ENCODE data around the gene OSTM1.

The OSTM1 gene

GRCh38 chr6:108074359-108075144 is at the start of gene OSTM1:
OSTM1 (minus strand) TSS chr6:108074741; CDS start chr6:108074651, 90 bp downstream.
- peak; percentile 92 for DNase-seq (ENCODE audit: low spot score)
- H3K4me3 Mint-ChIP-seq = peak within 1 kb of the TSS; percentile 86
- H3K9me3 Mint-ChIP-seq = no peaks in the 10 kb centered on the region
- H3K27me3 Mint-ChIP-seq (ENCODE audit: low read depth) = peaks cover 15% of the 10 kb centered on the region
- H3K36me3 Mint-ChIP-seq (ENCODE audit: low read depth) = peaks cover 2% of the 10 kb centered on the region
- peaks cover 18% of the 10 kb centered on the region for H3K4me1 Mint-ChIP-seq (ENCODE audit: low read depth)
- peak within 1 kb of the TSS; percentile 68 for H3K27ac Mint-ChIP-seq

GRCh38 chr6:108123946-108124345 is 49.4 kb upstream of the OSTM1 start:
- peaks cover 2% of the 10 kb centered on the region for H3K4me1 Mint-ChIP-seq (ENCODE audit: low read depth)
- H3K9me3 Mint-ChIP-seq = no peaks in the 10 kb centered on the region
- H3K27me3 Mint-ChIP-seq (ENCODE audit: low read depth) = peaks cover 86% of the 10 kb centered on the region
- no peak overlapping the region for H3K27ac Mint-ChIP-seq
- DNase-seq (ENCODE audit: low spot score) = no peak
- H3K36me3 Mint-ChIP-seq (ENCODE audit: low read depth) = no peaks in the 10 kb centered on the region
- H3K4me3 Mint-ChIP-seq = no peak overlapping the region

GRCh38 chr6:108123481-108123929 is 49.0 kb upstream of the OSTM1 start:
- Mint-ChIP-seq H3K27ac (no peak overlapping the region), H3K9me3 (no peaks in the 10 kb centered on the region), H3K36me3 (ENCODE audit: low read depth) (no peaks in the 10 kb centered on the region), H3K27me3 (ENCODE audit: low read depth) (peaks cover 85% of the 10 kb centered on the region), H3K4me1 (ENCODE audit: low read depth) (peaks cover 6% of the 10 kb centered on the region), H3K4me3 (no peak overlapping the region)
- DNase-seq (ENCODE audit: low spot score) = no peak

GRCh38 chr6:108121612-108122011 is 47.1 kb upstream of the OSTM1 start:
- peaks cover 3% of the 10 kb centered on the region for H3K36me3 Mint-ChIP-seq (ENCODE audit: low read depth)
- H3K9me3 Mint-ChIP-seq = no peaks in the 10 kb centered on the region
- H3K27me3 Mint-ChIP-seq (ENCODE audit: low read depth) = peaks cover 90% of the 10 kb centered on the region
- H3K27ac Mint-ChIP-seq = no peak overlapping the region
- peaks cover 10% of the 10 kb centered on the region for H3K4me1 Mint-ChIP-seq (ENCODE audit: low read depth)
- no peak overlapping the region for H3K4me3 Mint-ChIP-seq
- DNase-seq (ENCODE audit: low spot score) = no peak

GRCh38 chr6:108120311-108120710 is 45.8 kb upstream of the OSTM1 start:
- no peak for DNase-seq (ENCODE audit: low spot score)
- no peaks in the 10 kb centered on the region for H3K9me3 Mint-ChIP-seq
- peaks cover 3% of the 10 kb centered on the region for H3K36me3 Mint-ChIP-seq (ENCODE audit: low read depth)
- H3K4me3 Mint-ChIP-seq = no peak overlapping the region
- no peak overlapping the region for H3K27ac Mint-ChIP-seq
- peaks cover 13% of the 10 kb centered on the region for H3K4me1 Mint-ChIP-seq (ENCODE audit: low read depth)
- peaks cover 93% of the 10 kb centered on the region for H3K27me3 Mint-ChIP-seq (ENCODE audit: low read depth)

- Mint-ChIP-seq H3K36me3 (ENCODE audit: low read depth) (peaks cover 3% of the 10 kb centered on the region), H3K27me3 (ENCODE audit: low read depth) (peaks cover 93% of the 10 kb centered on the region), H3K4me1 (ENCODE audit: low read depth) (peaks cover 18% of the 10 kb centered on the region), H3K27ac (no peak overlapping the region), H3K4me3 (no peak overlapping the region), H3K9me3 (no peaks in the 10 kb centered on the region)
- DNase-seq (ENCODE audit: low spot score) = no peak
Measured at GRCh38 chr6:108119769-108120141, 45.2 kb upstream of the OSTM1 start.

- Mint-ChIP-seq H3K9me3 (no peaks in the 10 kb centered on the region), H3K27ac (peak overlapping the region; percentile 53), H3K36me3 (ENCODE audit: low read depth) (peaks cover 4% of the 10 kb centered on the region), H3K4me3 (peak overlapping the region; percentile 81), H3K27me3 (ENCODE audit: low read depth) (peaks cover 93% of the 10 kb centered on the region), H3K4me1 (ENCODE audit: low read depth) (peaks cover 22% of the 10 kb centered on the region)
- no peak for DNase-seq (ENCODE audit: low spot score)
Measured at GRCh38 chr6:108118810-108119768, 44.5 kb upstream of the OSTM1 start.

GRCh38 chr6:108118359-108118724 is 43.8 kb upstream of the OSTM1 start:
- Mint-ChIP-seq H3K27ac (no peak overlapping the region), H3K4me1 (ENCODE audit: low read depth) (peaks cover 26% of the 10 kb centered on the region), H3K36me3 (ENCODE audit: low read depth) (peaks cover 4% of the 10 kb centered on the region), H3K9me3 (no peaks in the 10 kb centered on the region), H3K4me3 (peak overlapping the region; percentile 82), H3K27me3 (ENCODE audit: low read depth) (peaks cover 93% of the 10 kb centered on the region)
- no peak for DNase-seq (ENCODE audit: low spot score)

- Mint-ChIP-seq H3K4me3 (peak overlapping the region; percentile 82), H3K27ac (peak overlapping the region; percentile 16), H3K9me3 (no peaks in the 10 kb centered on the region), H3K36me3 (ENCODE audit: low read depth) (peaks cover 4% of the 10 kb centered on the region), H3K27me3 (ENCODE audit: low read depth) (peaks cover 93% of the 10 kb centered on the region), H3K4me1 (ENCODE audit: low read depth) (peaks cover 27% of the 10 kb centered on the region)
- DNase-seq (ENCODE audit: low spot score) = no peak
Measured at GRCh38 chr6:108117427-108118358, 43.2 kb upstream of the OSTM1 start.

- H3K36me3 Mint-ChIP-seq (ENCODE audit: low read depth) = peaks cover 4% of the 10 kb centered on the region
- no peak for DNase-seq (ENCODE audit: low spot score)
- peaks cover 94% of the 10 kb centered on the region for H3K27me3 Mint-ChIP-seq (ENCODE audit: low read depth)
- H3K9me3 Mint-ChIP-seq = no peaks in the 10 kb centered on the region
- H3K4me1 Mint-ChIP-seq (ENCODE audit: low read depth) = peaks cover 27% of the 10 kb centered on the region
- H3K27ac Mint-ChIP-seq = no peak overlapping the region
- H3K4me3 Mint-ChIP-seq = peak overlapping the region; percentile 82
Measured at GRCh38 chr6:108116546-108117426, 42.2 kb upstream of the OSTM1 start.

- H3K4me3 Mint-ChIP-seq = peak overlapping the region; percentile 74
- H3K9me3 Mint-ChIP-seq = no peaks in the 10 kb centered on the region
- peaks cover 27% of the 10 kb centered on the region for H3K4me1 Mint-ChIP-seq (ENCODE audit: low read depth)
- H3K36me3 Mint-ChIP-seq (ENCODE audit: low read depth) = peaks cover 4% of the 10 kb centered on the region
- peaks cover 90% of the 10 kb centered on the region for H3K27me3 Mint-ChIP-seq (ENCODE audit: low read depth)
- DNase-seq (ENCODE audit: low spot score) = no peak
- no peak overlapping the region for H3K27ac Mint-ChIP-seq
Measured at GRCh38 chr6:108115598-108116058, 41.1 kb upstream of the OSTM1 start.

- peak; percentile 27 for DNase-seq (ENCODE audit: low spot score)
- Mint-ChIP-seq H3K4me1 (ENCODE audit: low read depth) (peaks cover 27% of the 10 kb centered on the region), H3K27me3 (ENCODE audit: low read depth) (peaks cover 88% of the 10 kb centered on the region)
Measured at GRCh38 chr6:108114841-108115597, 40.5 kb upstream of the OSTM1 start.

More at GRCh38 chr6:108114841-108115597, 40.5 kb upstream of the OSTM1 start:
- H3K4me3 Mint-ChIP-seq = peak overlapping the region; percentile 74
- H3K9me3 Mint-ChIP-seq = no peaks in the 10 kb centered on the region
- H3K36me3 Mint-ChIP-seq (ENCODE audit: low read depth) = peaks cover 4% of the 10 kb centered on the region
- peak overlapping the region; percentile 67 for H3K27ac Mint-ChIP-seq

Measured in T-helper 2 cell treated with Interferon-gamma antibody and Interleukin-4, amounts not matched to agents 5 μg/mL and 100 μg/mL, for 36 hours (primary cell).